ENCODE results near the gene PHF1. TPM values are rescaled to one million over a fixed set of nuclear protein-coding genes. Genes with fewer than 3 reads are reported as not detected.

The PHF1 gene
- total RNA-seq, 1 experiment from 2014 or later = 47.6 TPM

GRCh38 chr6:33446356-33446755 is 35.5 kb downstream of the PHF1 start:
- H3K9me3 ChIP-seq (ENCODE audit: insufficient read depth, low read depth) = no peaks in the 10 kb centered on the region
- CTCF ChIA-PET = no interaction called here

DNA sequence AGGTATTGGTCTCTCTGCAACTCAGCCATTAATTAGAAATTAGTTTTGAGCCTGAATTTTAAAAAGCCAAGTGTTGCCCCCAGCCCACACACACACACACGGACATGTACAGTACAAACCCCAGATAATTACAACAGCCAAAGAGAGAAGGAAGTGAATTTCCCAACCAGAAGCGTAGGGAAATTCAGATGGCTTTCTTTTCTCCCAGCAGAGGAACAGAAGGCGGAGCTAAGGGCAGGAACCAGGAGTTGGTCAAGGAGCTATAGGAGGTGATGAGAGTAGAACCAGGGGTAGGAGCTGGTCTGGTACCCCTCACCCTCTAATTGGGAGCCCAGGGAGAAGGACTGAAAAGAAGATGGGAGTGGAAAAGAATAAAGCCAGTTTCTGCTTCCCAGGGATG is 39.6 kb downstream of the PHF1 start:
- Histone ChIP-seq H3K4me2 (no peak overlapping the region), H3K9me2 (ENCODE audit: insufficient read depth) (no peaks in the 10 kb centered on the region), H2AFZ (no peak overlapping the region), H3K9me3 (ENCODE audit: insufficient read depth, low read depth) (no peaks in the 10 kb centered on the region), H3K79me2 (ENCODE audit: low read depth) (peaks cover 14% of the 10 kb centered on the region), H4K20me1 (ENCODE audit: insufficient read depth) (no peaks in the 10 kb centered on the region), H3K4me1 (replicated peaks; ENCODE audit: insufficient read depth) (peaks cover 5% of the 10 kb centered on the region), H3K27ac (no peak overlapping the region), H3K4me3 (no peak overlapping the region), H3F3A (ENCODE audit: insufficient read depth, low read depth) (no peaks in the 10 kb centered on the region), H3K36me3 (ENCODE audit: low read depth) (no peaks in the 10 kb centered on the region), H3K27me3 (ENCODE audit: insufficient read depth, low read depth) (no peaks in the 10 kb centered on the region)
- ChIA-PET CTCF (no interaction called here), POLR2A (ENCODE audit: unreplicated experiment) (no interaction called here)
- no TSS peak for BruUV-seq (replicated peaks)
- TF ChIP-seq EZH2 (IDR thresholded peaks at IDR 0.05; ENCODE audit: low read depth) = no peak
- TF ChIP-seq, protein P1, sequence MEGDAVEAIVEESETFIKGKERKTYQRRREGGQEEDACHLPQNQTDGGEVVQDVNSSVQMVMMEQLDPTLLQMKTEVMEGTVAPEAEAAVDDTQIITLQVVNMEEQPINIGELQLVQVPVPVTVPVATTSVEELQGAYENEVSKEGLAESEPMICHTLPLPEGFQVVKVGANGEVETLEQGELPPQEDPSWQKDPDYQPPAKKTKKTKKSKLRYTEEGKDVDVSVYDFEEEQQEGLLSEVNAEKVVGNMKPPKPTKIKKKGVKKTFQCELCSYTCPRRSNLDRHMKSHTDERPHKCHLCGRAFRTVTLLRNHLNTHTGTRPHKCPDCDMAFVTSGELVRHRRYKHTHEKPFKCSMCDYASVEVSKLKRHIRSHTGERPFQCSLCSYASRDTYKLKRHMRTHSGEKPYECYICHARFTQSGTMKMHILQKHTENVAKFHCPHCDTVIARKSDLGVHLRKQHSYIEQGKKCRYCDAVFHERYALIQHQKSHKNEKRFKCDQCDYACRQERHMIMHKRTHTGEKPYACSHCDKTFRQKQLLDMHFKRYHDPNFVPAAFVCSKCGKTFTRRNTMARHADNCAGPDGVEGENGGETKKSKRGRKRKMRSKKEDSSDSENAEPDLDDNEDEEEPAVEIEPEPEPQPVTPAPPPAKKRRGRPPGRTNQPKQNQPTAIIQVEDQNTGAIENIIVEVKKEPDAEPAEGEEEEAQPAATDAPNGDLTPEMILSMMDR (conservative IDR thresholded peaks at IDR 0.05) = no peak
- DNase-seq = no peak
- intact Hi-C loops (cut with micrococcal nuclease; ENCODE audit: unreplicated experiment) = loop anchor here (5.0 kb wide), 1 partner anchor 38 kb away; the partner anchor contains the start of gene PHF1

More at GRCh38 chr6:33446356-33446755, 35.5 kb downstream of the PHF1 start:
- POLR2A ChIA-PET (ENCODE audit: unreplicated experiment) = no interaction called here
- no peak for DNase-seq
- H3K4me1 ChIP-seq (replicated peaks; ENCODE audit: insufficient read depth) = no peaks in the 10 kb centered on the region
- no TSS peak for BruUV-seq (replicated peaks)
- H3K27ac ChIP-seq = no peak overlapping the region
- H3K27me3 ChIP-seq (ENCODE audit: insufficient read depth, low read depth) = no peaks in the 10 kb centered on the region
- no peaks in the 10 kb centered on the region for H3K79me2 ChIP-seq (ENCODE audit: low read depth)
- peaks cover 4% of the 10 kb centered on the region; the same call in 1 of the 2 replicates for H3F3A ChIP-seq (ENCODE audit: insufficient read depth, low read depth)
- no peak overlapping the region for H3K4me3 ChIP-seq
- no peaks in the 10 kb centered on the region for H3K9me2 ChIP-seq (ENCODE audit: insufficient read depth)
- no peak overlapping the region for H2AFZ ChIP-seq
- no peaks in the 10 kb centered on the region for H4K20me1 ChIP-seq (ENCODE audit: insufficient read depth)
- intact Hi-C loops (cut with micrococcal nuclease; ENCODE audit: unreplicated experiment) = no loop called here
- no peaks in the 10 kb centered on the region for H3K36me3 ChIP-seq (ENCODE audit: low read depth)
- no peak overlapping the region for H3K4me2 ChIP-seq
- no peak for TF ChIP-seq EZH2 (IDR thresholded peaks at IDR 0.05; ENCODE audit: low read depth)
- TF ChIP-seq, protein P1 (conservative IDR thresholded peaks at IDR 0.05) = no peak

DNA sequence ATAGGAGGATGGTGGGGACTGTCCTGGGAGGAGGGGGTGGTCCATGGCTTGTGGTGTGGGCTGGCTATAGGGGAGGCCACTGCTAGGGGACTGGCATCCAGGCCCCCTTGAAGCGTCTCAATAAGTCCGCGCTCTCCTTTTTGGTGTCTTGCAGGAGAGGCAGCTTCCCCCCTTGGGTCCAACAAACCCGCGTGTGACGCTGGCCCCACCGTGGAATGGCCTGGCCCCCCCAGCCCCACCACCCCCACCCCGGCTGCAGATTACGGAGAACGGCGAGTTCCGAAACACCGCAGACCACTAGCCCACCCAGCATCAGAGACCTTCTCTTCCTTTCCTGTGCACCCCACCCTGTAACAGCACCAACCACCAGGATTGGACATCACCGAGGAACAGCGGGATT is 40.8 kb downstream of the PHF1 start:
- no peaks in the 10 kb centered on the region for H3K27me3 ChIP-seq (ENCODE audit: insufficient read depth, low read depth)
- H3K4me1 ChIP-seq (replicated peaks; ENCODE audit: insufficient read depth) = peaks cover 6% of the 10 kb centered on the region
- ChIA-PET POLR2A (ENCODE audit: unreplicated experiment) (no interaction called here), CTCF (no interaction called here)
- no peak overlapping the region for H3K4me2 ChIP-seq
- H3K9me2 ChIP-seq (ENCODE audit: insufficient read depth) = no peaks in the 10 kb centered on the region
- no TSS peak for BruUV-seq (replicated peaks)
- intact Hi-C loops (cut with micrococcal nuclease; ENCODE audit: unreplicated experiment) = loop anchor here (5.0 kb wide), 1 partner anchor 39 kb away; the partner anchor contains the start of gene PHF1
- TF ChIP-seq, protein P1 (conservative IDR thresholded peaks at IDR 0.05) = no peak
- no peak for TF ChIP-seq EZH2 (IDR thresholded peaks at IDR 0.05; ENCODE audit: low read depth)
- no peaks in the 10 kb centered on the region for H3K36me3 ChIP-seq (ENCODE audit: low read depth)
- H3F3A ChIP-seq (ENCODE audit: insufficient read depth, low read depth) = no peaks in the 10 kb centered on the region
- H3K4me3 ChIP-seq = no peak overlapping the region
- H3K79me2 ChIP-seq (ENCODE audit: low read depth) = peaks cover 19% of the 10 kb centered on the region
- H4K20me1 ChIP-seq (ENCODE audit: insufficient read depth) = no peaks in the 10 kb centered on the region
- DNase-seq = no peak
- no peak overlapping the region for H2AFZ ChIP-seq
- no peaks in the 10 kb centered on the region for H3K9me3 ChIP-seq (ENCODE audit: insufficient read depth, low read depth)
- no peak overlapping the region for H3K27ac ChIP-seq

All from PC-9 (cell line).